Stimulated activated CD8-positive, alpha-beta memory T cell treated with anti-CD3 and anti-CD28 coated beads, Interleukin-12 subunit alpha, Interleukin-12 subunit beta, amount 100 ng/mL, for 24 hours (primary cell): ENCODE data around the gene FMNL2.

ENCODE experiments used
- DNase-seq: peaks from one replicate; pipeline ENCODE4 v3.0.0-alpha.2; 2020; ENCODE audit errors: extremely low read depth

The FMNL2 gene

GRCh38 chr2:152580714-152581113 lies 245.7 kb downstream of the FMNL2 start:
- no peak for DNase-seq

GRCh38 chr2:152581360-152581759 lies 246.4 kb downstream of the FMNL2 start:
- no peak for DNase-seq

GRCh38 chr2:152582081-152582480 lies 247.1 kb downstream of the FMNL2 start:
- DNase-seq, result no peak

GRCh38 chr2:152583512-152584229 lies 248.7 kb downstream of the FMNL2 start:
- no peak for DNase-seq

GRCh38 chr2:152584301-152584700 lies 249.3 kb downstream of the FMNL2 start:
- no peak for DNase-seq

GRCh38 chr2:152585830-152586484 lies 251.0 kb downstream of the FMNL2 start:
- no peak for DNase-seq

GRCh38 chr2:152587187-152587947 lies 252.4 kb downstream of the FMNL2 start:
- no peak for DNase-seq

- no peak for DNase-seq
These were observed 254.0 kb downstream of the FMNL2 start for GRCh38 chr2:152588998-152589397.

GRCh38 chr2:152594022-152594766 lies 259.2 kb downstream of the FMNL2 start:
- no peak for DNase-seq

GRCh38 chr2:152594792-152595191 lies 259.8 kb downstream of the FMNL2 start:
- no peak for DNase-seq

- no peak for DNase-seq
These were observed 264.2 kb downstream of the FMNL2 start for GRCh38 chr2:152598975-152599759.

GRCh38 chr2:152600051-152600657 lies 265.2 kb downstream of the FMNL2 start:
- DNase-seq, result no peak

- no peak for DNase-seq
These were observed 265.7 kb downstream of the FMNL2 start for GRCh38 chr2:152600697-152601096.

GRCh38 chr2:152602750-152603149 lies 267.8 kb downstream of the FMNL2 start:
- DNase-seq, result no peak

GRCh38 chr2:152603166-152603565 lies 268.2 kb downstream of the FMNL2 start:
- no peak for DNase-seq

GRCh38 chr2:152606081-152606480 lies 271.1 kb downstream of the FMNL2 start:
- no peak for DNase-seq

- no peak for DNase-seq
These were observed 272.0 kb downstream of the FMNL2 start for GRCh38 chr2:152606941-152607340.

GRCh38 chr2:152607793-152608300 lies 272.9 kb downstream of the FMNL2 start:
- no peak for DNase-seq

- DNase-seq, result no peak
These were observed 274.2 kb downstream of the FMNL2 start for GRCh38 chr2:152609154-152609553.

- DNase-seq, result no peak
These were observed 274.7 kb downstream of the FMNL2 start for GRCh38 chr2:152609699-152610098.
